Activated CD8-positive, alpha-beta memory T cell treated with anti-CD3 and anti-CD28 coated beads for 48 hours (primary cell): ENCODE data around the gene VSTM2B.

Source experiments
- DNase-seq, 3 experiments: peaks; one replicate each; pipeline ENCODE4 v3.0.0-alpha.2; 2020; ENCODE audit warnings: low read depth in 2 of 3, low spot score in 2 of 3

The VSTM2B gene

GRCh38 chr19:29495901-29496441 lies 29.8 kb upstream of the VSTM2B start:
- no peak for DNase-seq

- DNase-seq, result no peak
Measured at GRCh38 chr19:29497241-29497640, 28.6 kb upstream of the VSTM2B start.

DNA sequence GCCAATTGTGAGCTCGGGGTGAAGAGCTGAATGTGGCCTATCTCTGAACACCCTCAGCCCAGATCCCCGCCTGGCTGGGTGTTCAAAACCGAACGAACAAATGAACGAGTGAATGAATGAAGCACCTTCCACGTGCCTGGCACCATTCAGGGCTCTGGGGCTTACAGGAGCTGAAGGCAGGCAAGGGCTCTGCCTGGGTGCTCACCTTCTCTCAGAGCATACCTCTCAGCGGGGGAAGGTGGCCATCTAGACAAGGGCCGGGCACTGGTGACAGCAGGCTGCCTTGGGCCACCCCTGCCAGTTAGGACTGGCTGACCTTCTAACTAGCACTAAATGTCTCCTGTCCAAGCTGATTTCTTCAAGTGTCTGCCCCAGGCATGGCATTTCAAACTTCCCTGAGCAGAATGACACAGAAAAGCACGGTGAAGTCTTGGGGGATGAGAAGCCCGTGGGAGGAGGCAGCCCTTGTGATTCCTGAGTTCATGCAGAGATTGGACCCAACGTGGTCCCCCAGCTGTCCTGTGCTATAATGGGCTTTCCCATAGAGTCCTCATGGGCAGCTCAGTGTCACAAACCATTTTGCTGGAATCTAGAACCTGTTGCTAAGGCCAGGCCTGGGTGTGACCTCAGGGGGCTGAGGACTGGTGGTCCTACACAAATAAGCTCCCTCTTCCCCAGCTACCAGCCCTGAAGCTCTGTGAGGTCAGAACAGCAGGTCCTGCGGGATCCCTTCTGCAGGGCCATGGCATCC lies 27.9 kb upstream of the VSTM2B start:
- no peak for DNase-seq

GRCh38 chr19:29499261-29499920 lies 26.4 kb upstream of the VSTM2B start:
- DNase-seq, result no peak

- DNase-seq, result no peak
Measured at GRCh38 chr19:29499921-29500590, 25.7 kb upstream of the VSTM2B start.

GRCh38 chr19:29501816-29502580 lies 23.8 kb upstream of the VSTM2B start:
- DNase-seq, result no peak

GRCh38 chr19:29502581-29502850 lies 23.3 kb upstream of the VSTM2B start:
- no peak for DNase-seq

DNA sequence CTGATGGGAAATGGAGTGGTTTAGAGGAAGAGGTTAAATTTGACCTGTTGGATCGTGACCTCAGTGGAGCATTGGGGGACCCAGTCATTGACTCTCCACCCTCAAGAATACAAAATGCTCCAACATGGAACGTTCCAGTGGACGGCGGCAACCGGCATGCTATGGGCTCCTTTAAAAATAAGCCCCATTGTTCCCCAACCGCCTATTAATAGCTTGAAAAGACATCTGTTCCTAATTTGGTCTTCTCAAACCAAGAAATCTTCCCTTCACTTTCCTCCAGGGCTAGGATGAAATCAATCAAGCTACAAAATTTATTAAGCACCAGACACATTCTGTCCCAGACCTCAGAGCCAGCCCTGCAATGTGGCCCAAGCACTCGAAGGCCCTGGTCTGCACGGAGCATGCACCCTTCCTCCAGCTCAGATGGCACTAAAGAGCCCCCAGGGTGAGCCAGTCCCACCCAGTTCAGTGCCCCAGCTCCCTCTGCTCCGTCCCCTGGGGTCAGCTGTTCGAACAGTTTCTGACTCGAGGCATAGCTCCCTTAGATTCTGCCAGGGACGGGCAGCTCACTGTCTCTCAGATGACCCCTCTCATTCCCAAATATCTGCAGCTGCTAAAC lies 22.5 kb upstream of the VSTM2B start:
- no peak for DNase-seq

- no peak for DNase-seq
Measured at GRCh38 chr19:29503785-29504184, 22.0 kb upstream of the VSTM2B start.

- DNase-seq, result no peak
Measured at GRCh38 chr19:29504454-29504853, 21.3 kb upstream of the VSTM2B start.

DNA sequence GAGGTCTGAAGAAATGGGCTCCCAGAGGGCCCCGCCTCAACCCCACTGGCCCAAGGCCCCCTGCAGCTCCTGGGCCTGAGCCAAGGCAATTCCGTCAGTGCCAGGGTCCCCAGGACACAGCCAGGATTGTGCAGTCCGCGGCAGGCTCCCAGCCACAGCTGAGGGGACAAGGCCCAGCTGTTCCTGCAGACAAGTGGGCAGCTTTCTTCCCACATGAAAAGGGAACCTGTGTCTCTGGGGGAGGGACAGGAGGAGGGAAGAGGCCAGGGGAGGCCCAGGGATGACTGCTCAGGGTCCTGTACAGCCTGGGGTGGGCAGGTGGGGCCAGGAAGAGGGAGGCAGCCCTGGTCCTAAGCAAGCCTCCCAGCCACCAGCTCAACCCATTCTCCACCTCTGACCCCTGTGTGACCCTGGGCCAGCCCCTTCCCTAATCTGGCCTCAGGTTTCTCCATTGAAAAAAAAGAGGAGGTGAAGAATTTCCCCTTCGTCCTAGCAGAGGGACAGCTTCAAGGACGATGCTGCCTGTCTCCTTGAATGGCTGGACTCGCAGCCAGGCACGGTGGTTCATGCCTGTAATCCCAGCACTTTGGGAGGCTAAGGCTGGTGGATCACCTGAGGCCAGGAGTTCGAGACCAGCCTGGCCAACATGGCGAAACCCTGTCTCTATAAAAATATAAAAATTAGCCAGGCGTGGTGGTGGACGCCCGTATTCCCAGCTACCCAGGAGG lies 20.5 kb upstream of the VSTM2B start:
- no peak for DNase-seq

DNA sequence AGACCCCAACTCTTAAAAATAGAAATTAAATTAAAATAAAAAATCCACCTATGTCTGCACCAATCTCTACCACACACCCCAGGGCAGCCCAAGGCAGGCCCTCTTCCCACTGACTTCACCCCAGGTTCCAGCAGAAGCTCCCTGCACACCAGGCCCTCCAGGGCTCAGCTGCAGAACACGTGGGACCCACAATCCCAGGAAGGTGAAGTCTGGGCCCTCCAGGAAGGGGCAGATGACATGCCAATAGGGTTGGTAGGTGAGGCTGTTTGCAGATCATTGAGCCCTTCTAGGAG lies 19.2 kb upstream of the VSTM2B start:
- no peak for DNase-seq

GRCh38 chr19:29507081-29507860 lies 18.5 kb upstream of the VSTM2B start:
- DNase-seq, result no peak

DNA sequence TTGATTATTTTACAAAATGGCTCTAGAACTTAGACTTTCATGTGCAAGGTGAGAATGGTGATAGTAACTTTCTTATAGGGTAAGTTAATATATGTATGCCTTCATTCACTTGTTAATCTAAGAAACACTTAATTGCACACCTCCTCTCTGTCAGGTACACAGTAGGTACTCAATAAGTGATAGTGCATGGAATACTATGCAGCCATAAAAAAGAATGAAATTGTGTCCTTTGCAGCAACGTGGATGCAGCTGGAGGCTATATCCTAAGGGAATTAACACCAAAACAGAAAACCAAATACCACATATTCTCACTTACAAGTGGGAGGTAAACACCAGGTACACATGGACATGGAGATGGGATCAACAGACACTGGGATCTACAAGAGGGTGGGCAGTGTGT lies 17.6 kb upstream of the VSTM2B start:
- DNase-seq, result no peak

- no peak for DNase-seq
Measured at GRCh38 chr19:29509456-29509855, 16.3 kb upstream of the VSTM2B start.

DNA sequence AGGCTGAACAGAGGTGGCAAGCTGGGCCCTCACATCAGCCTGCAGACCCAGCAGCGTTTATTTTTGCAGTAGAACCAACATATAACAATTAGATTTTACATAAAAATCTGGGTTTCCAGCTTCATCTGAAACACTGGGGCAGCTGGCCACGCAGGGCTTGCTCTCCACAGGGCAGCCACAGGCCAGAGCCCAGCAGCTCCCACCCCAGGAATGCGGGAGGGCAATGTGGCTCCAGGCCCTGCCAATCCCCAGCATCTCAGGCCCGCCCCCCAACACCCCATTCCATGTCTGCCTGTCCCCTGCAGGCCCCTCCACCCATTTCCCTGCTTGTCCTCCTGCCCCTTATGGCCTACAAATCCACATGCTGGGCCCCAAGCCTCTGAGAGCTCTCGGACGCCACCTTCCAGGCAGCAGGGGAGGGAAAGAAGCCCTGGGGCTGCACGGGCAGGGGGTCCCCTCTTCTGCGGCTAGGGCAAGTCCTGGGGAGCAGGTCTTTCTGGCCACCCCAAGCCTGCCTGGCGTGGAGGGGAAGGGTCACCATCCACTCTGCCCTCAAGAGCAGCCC lies 15.0 kb upstream of the VSTM2B start:
- no peak for DNase-seq

DNA sequence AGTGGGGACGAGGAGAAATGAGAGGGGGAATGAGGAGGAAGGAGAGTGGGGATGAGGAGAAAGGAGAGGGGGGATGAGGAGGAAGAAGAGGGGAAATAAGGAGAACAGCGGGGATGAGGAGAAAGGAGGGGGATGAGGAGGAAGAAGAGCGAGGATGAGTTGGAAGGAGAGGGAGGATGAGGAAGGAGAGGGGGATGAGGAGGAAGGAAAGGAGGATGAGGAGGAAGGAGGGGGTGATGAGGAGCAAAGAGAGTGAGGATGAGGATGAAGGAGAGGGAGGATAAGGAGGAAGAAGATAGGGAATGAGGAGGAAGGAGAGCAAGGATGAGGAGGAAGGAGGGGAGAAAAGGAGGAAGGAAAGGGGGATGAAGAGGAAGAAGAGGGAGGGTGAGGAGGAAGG lies 14.0 kb upstream of the VSTM2B start:
- DNase-seq, result no peak

DNA sequence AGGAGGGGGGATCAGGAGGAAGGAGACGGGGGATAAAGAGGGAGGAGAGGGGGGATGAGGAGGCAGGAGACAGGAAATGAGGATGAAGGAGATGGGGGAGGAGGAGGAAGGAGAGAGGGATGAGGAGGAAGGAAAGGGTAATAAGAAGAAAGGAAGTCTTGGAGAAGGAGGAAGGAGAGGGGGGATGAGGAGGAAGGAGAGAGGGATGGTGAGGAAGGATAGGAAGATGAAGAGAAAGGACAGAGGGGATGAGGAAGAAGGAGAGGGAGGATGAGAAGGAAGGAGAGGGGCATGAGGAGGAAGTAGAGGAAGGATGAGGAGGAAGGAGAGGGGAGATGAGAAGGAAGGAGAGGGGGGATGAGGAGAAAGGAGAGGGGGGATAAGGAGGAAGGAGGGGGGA lies 13.0 kb upstream of the VSTM2B start:
- DNase-seq, result no peak

DNA sequence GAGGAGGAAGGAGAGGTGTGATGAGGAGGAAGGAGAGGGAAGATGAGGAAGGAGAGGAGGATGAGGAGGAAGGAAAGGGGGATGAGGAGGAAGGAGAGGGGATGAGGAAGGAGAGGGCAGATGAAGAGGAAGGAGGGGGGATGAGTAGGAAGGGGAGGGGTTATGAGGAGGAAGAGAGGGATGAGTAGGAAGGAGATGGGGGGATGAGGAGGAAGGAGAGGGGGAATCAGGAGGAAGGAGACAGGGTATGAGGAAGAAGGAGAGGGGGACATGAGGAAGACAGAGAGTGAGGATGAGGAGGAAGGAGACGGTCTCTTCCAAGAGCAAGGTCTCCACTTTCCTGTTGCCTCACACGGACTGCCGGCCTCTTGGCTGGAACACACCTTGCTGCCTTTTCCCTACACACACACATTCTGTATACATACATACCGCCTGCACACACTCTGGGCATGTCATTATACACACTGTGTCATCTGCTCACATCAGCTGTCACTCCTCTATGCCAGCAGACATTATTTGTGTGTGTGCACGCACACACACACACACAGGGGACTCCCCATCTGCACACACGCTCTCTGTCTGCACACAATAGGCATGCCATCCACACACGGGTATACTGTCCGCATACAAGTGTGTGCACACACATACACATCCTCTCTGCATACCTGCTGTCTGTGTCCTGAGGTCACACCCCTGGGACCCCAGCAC lies 11.1 kb upstream of the VSTM2B start:
- no peak for DNase-seq
